Keratinocyte (primary cell): Measurements from ENCODE around the gene LOXHD1.

Experiments used
- EZH2 ChIP-seq: IDR thresholded peaks from one replicate; pipeline ENCODE4 v1.6.1; 2012; ENCODE audit warnings: inconsistent platforms, mild to moderate bottlenecking, low read length, moderate library complexity
- TF ChIP-seq, protein P1 (sequence below), 3 experiments: IDR thresholded peaks in 1 of 3; conservative IDR thresholded peaks in 1 of 3; optimal IDR thresholded peaks in 1 of 3; 2 replicates in 2 of 3; 3 replicates in 1 of 3; pipeline versions ENCODE3 to v1.5.1; 2011; ENCODE audit warnings: low read length in 3 of 3, mild to moderate bottlenecking in 3 of 3, moderate library complexity in 2 of 3, control low read depth in 1 of 3, inconsistent platforms in 1 of 3; ENCODE audit not compliant: insufficient read depth in 2 of 3; ENCODE audit errors: extremely low read depth in 1 of 3

DNA sequence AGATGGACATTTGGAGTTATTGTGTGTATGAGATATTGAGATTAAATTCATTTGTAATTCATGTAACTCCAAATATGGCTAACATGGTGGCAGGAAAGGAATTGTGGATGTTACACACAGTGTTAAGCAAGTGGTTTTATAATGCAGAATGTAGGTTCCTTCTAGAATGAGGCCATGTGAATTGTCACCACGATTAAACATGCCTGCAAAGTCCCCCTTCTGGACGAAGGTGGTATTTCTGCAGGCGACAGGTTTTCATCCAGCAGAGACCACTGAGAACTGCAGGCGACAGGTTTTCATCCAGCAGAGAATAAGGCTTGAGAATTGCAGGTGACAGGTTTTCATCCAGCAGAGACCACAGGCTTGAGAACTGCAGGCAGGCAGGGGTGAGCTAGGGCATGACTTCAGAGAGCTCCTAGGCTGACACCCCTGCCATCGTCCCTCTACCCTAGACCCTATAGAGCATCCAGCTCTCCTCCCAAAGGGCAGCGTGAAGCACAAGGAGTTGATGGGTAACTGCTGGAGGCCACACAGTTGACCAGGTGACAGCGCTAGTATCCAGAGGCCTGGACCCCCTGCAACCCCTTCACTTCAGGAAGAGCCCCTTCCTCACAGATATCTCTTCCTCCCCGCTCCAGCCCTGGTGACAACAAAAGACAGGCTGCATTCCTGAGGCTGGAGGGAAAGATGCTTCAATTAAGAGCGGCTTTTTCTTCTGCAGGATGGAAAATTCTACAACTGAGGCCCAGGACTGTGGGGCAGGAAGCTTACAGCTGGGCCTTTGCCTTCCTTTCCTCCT lies 175.8 kb downstream of the LOXHD1 start:
- TF ChIP-seq, protein P1, sequence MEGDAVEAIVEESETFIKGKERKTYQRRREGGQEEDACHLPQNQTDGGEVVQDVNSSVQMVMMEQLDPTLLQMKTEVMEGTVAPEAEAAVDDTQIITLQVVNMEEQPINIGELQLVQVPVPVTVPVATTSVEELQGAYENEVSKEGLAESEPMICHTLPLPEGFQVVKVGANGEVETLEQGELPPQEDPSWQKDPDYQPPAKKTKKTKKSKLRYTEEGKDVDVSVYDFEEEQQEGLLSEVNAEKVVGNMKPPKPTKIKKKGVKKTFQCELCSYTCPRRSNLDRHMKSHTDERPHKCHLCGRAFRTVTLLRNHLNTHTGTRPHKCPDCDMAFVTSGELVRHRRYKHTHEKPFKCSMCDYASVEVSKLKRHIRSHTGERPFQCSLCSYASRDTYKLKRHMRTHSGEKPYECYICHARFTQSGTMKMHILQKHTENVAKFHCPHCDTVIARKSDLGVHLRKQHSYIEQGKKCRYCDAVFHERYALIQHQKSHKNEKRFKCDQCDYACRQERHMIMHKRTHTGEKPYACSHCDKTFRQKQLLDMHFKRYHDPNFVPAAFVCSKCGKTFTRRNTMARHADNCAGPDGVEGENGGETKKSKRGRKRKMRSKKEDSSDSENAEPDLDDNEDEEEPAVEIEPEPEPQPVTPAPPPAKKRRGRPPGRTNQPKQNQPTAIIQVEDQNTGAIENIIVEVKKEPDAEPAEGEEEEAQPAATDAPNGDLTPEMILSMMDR (optimal IDR thresholded peaks at IDR 0.05 in 1 of 3, IDR thresholded peaks at IDR 0.05 in 1 of 3, conservative IDR thresholded peaks at IDR 0.05 in 1 of 3; ENCODE audit: extremely low read depth in 1 of 3, insufficient read depth in 2 of 3, low read length in 3 of 3), result peak; percentile 54 to 68 (median 66)
- TF ChIP-seq EZH2, result no peak
